HG02623 (cell line): Measurements from ENCODE around the gene SACM1L.
"Not testable (repeated sequence)": the region's sequence is repeated elsewhere in the genome, so short reads cannot be mapped to it uniquely, and the experiment has no call there.

Source experiments
- ATAC-seq: cut with Tn5 transposase; IDR thresholded peaks from one replicate; pipeline ENCODE4 v1.9.1; 2021; ENCODE audit warnings: moderate library complexity; ENCODE audit not compliant: unreplicated experiment

SACM1L gene

GRCh38 chr3:45690336-45691035 lies 1.3 kb downstream of the SACM1L start:
- ATAC-seq, result no peak

- ATAC-seq, result no peak
Measured at GRCh38 chr3:45691842-45692241, 2.6 kb downstream of the SACM1L start.

- ATAC-seq, result no peak
Measured at GRCh38 chr3:45692866-45693265, 3.7 kb downstream of the SACM1L start.

GRCh38 chr3:45693941-45694521 lies 4.8 kb downstream of the SACM1L start:
- ATAC-seq, result no peak

GRCh38 chr3:45695166-45695565 lies 6.0 kb downstream of the SACM1L start:
- not testable (repeated sequence) for ATAC-seq

- no peak for ATAC-seq
Measured at GRCh38 chr3:45700570-45701073, 11.4 kb downstream of the SACM1L start.

- ATAC-seq, result no peak
Measured at GRCh38 chr3:45701172-45701867, 12.1 kb downstream of the SACM1L start.

- no peak for ATAC-seq
Measured at GRCh38 chr3:45704301-45704943, 15.2 kb downstream of the SACM1L start.

- ATAC-seq, result no peak
Measured at GRCh38 chr3:45705839-45706808, 16.9 kb downstream of the SACM1L start.

GRCh38 chr3:45711931-45712330 lies 22.7 kb downstream of the SACM1L start:
- no peak for ATAC-seq

- no peak for ATAC-seq
Measured at GRCh38 chr3:45712434-45713110, 23.4 kb downstream of the SACM1L start.

- no peak for ATAC-seq
Measured at GRCh38 chr3:45715945-45716344, 26.7 kb downstream of the SACM1L start.

- no peak for ATAC-seq
Measured at GRCh38 chr3:45716790-45717336, 27.7 kb downstream of the SACM1L start.

- no peak for ATAC-seq
Measured at GRCh38 chr3:45719655-45720487, 30.7 kb downstream of the SACM1L start.

- ATAC-seq, result no peak
Measured at GRCh38 chr3:45724911-45725310, 35.7 kb downstream of the SACM1L start.

GRCh38 chr3:45729614-45730013 lies 40.4 kb downstream of the SACM1L start:
- no peak for ATAC-seq

GRCh38 chr3:45730409-45731154 lies 41.4 kb downstream of the SACM1L start:
- no peak for ATAC-seq

- no peak for ATAC-seq
Measured at GRCh38 chr3:45736707-45737106, 47.5 kb downstream of the SACM1L start.
